Endothelial cell of umbilical vein (primary cell): ENCODE measurements around the gene LRSAM1. TPM values are rescaled to one million over a fixed set of nuclear protein-coding genes. Genes with fewer than 3 reads are reported as not detected.

ENCODE experiments used
- BruUV-seq: library from RNA; stranded (reverse); fragments of 400-500 nt; replicated peaks from 2 replicates; lab custom pipeline; 2021; lab: Mats Ljungman, UMichigan
- CTCF ChIA-PET: fragments of 300-600, 350-600 bp; sonication (Branson Sonifier 250); formaldehyde crosslinking; loops from one replicate; lab custom pipeline; 2021; ENCODE audit warnings: antibody characterized with exemption, inconsistent platforms; lab: Charles Lee
- POLR2A ChIA-PET: fragments of 300-600, 350-600 bp; sonication (Branson Sonifier 250); formaldehyde crosslinking; loops from one replicate; lab custom pipeline; 2021; ENCODE audit warnings: antibody characterized with exemption, inconsistent platforms; lab: Charles Lee
- DNase-seq: peaks from one replicate; pipeline ENCODE4 v3.0.0-alpha.2; 2011; ENCODE audit warnings: low read depth, low spot score
- FAIRE-seq: peaks from 2 replicates; lab custom pipeline; 2011; peaks lifted over from hg19 to GRCh38; lab: Jason Lieb, UNC
- H2AFZ ChIP-seq: 2 replicates; pipeline ENCODE4 v1.6.0; 2012; ENCODE audit warnings: low read depth, low read length, control low read depth, inconsistent platforms
- H3K27ac ChIP-seq: 2 replicates; pipeline ENCODE4 v1.5.1; 2011; ENCODE audit warnings: low read depth, mild to moderate bottlenecking, control low read depth, low read length, moderate library complexity; ENCODE audit not compliant: insufficient read depth
- H3K27me3 ChIP-seq, 2 experiments: 2 replicates each; pipeline versions ENCODE4 v1.6.0 to v1.6.1; 2011; ENCODE audit warnings: low read length in 2 of 2, mixed read lengths in 1 of 2; ENCODE audit not compliant: control insufficient read depth in 2 of 2, insufficient read depth in 2 of 2
- H3K36me3 ChIP-seq, 2 experiments: 2 replicates in 1 of 2; 3 replicates in 1 of 2; pipeline ENCODE4 v1.5.1; 2011; ENCODE audit warnings: low read length in 2 of 2, mild to moderate bottlenecking in 1 of 2, moderate library complexity in 1 of 2; ENCODE audit not compliant: control insufficient read depth in 2 of 2, insufficient read depth in 2 of 2; ENCODE audit errors: extremely low read depth in 1 of 2
- H3K4me1 ChIP-seq: 3 replicates; pipeline ENCODE4 v1.5.1; 2011; ENCODE audit warnings: mild to moderate bottlenecking, low read length; ENCODE audit not compliant: control insufficient read depth, insufficient read depth; ENCODE audit errors: extremely low read depth
- H3K4me2 ChIP-seq: 2 replicates; pipeline ENCODE4 v1.6.1; 2011; ENCODE audit warnings: low read length, control low read depth, mixed read lengths; ENCODE audit not compliant: insufficient read depth
- H3K4me3 ChIP-seq, 3 experiments: fragments of 200-600 bp in 1 of 3; sonication (generic), shearing (Covaris generic) in 1 of 3; replicated peaks in 1 of 3; 2 replicates each; pipeline ENCODE4 v1.5.1; 2011 to 2016; ENCODE audit warnings: control low read depth in 3 of 3, low read length in 3 of 3, mild to moderate bottlenecking in 2 of 3, inconsistent platforms in 1 of 3, low read depth in 1 of 3, moderate library complexity in 1 of 3; ENCODE audit not compliant: insufficient read depth in 1 of 3
- H3K79me2 ChIP-seq: 2 replicates; pipeline ENCODE4 v1.6.0; 2012; ENCODE audit warnings: low read length, inconsistent platforms; ENCODE audit not compliant: control insufficient read depth, insufficient read depth
- H3K9ac ChIP-seq: replicated peaks from 2 replicates; pipeline ENCODE3; 2011; ENCODE audit warnings: low read length, control low read depth; ENCODE audit not compliant: insufficient read depth; ENCODE audit errors: extremely low read depth
- H3K9me1 ChIP-seq: replicated peaks from 3 replicates; pipeline ENCODE4 v1.6.0; 2011; ENCODE audit warnings: mild to moderate bottlenecking, low read length; ENCODE audit not compliant: control insufficient read depth, insufficient read depth; ENCODE audit errors: extremely low read depth
- H3K9me3 ChIP-seq: replicated peaks from 2 replicates; pipeline ENCODE4 v1.5.1; 2012; ENCODE audit warnings: low read length, inconsistent platforms; ENCODE audit not compliant: control insufficient read depth, insufficient read depth
- H4K20me1 ChIP-seq: replicated peaks from 2 replicates; pipeline ENCODE3; 2011; ENCODE audit warnings: mild to moderate bottlenecking, low read length; ENCODE audit not compliant: control insufficient read depth, insufficient read depth; ENCODE audit errors: extremely low read depth
- CTCF ChIP-seq, 2 donors: IDR thresholded peaks; 1 replicate in 1 of 2; 2 replicates in 1 of 2; pipeline ENCODE4 v1.5.1; 2011; ENCODE audit warnings: low read length in 2 of 2, mild to moderate bottlenecking in 2 of 2, moderate library complexity in 2 of 2, control low read depth in 1 of 2, inconsistent platforms in 1 of 2, low read depth in 1 of 2; ENCODE audit not compliant: insufficient read depth in 1 of 2; ENCODE audit errors: extremely low read depth in 1 of 2
- EZH2 ChIP-seq: IDR thresholded peaks from 2 replicates; pipeline ENCODE4 v1.6.1; 2012; ENCODE audit warnings: borderline replicate concordance, low read depth, mild to moderate bottlenecking, moderate library complexity, low read length, inconsistent platforms; ENCODE audit not compliant: severe bottlenecking
- FOS ChIP-seq: IDR thresholded peaks from 2 replicates; pipeline ENCODE4 v1.6.1; 2011; ENCODE audit warnings: mild to moderate bottlenecking, low read length, moderate library complexity, borderline replicate concordance; ENCODE audit not compliant: insufficient read depth
- GATA2 ChIP-seq: IDR thresholded peaks from 2 replicates; pipeline ENCODE4 v1.7.0; 2011; ENCODE audit warnings: low read depth, mild to moderate bottlenecking, moderate library complexity, mixed read lengths, low read length; ENCODE audit not compliant: insufficient read length, insufficient read depth
- JUN ChIP-seq: IDR thresholded peaks from 2 replicates; pipeline ENCODE4 v1.6.1; 2011; ENCODE audit warnings: borderline replicate concordance, low read depth; ENCODE audit not compliant: insufficient read length, insufficient read depth
- MAX ChIP-seq: IDR thresholded peaks from 2 replicates; pipeline ENCODE4 v1.6.1; 2011; ENCODE audit not compliant: insufficient read depth, insufficient read length
- POLR2A ChIP-seq: IDR thresholded peaks from 2 replicates; pipeline ENCODE4 v1.6.1; 2012; ENCODE audit warnings: low read depth, mild to moderate bottlenecking, control low read depth, low read length
- dilution Hi-C: fragments of 300-500 bp; cut with MboI; formaldehyde crosslinking; loops from one replicate; pipeline ENCODE4 v1.15.0; 2019; ENCODE audit warnings: low sequenced_read_pairs; ENCODE audit not compliant: extremely low pct_ligation_motif_present
- intact Hi-C: fragments of 100-400 bp; cut with micrococcal nuclease; formaldehyde crosslinking; loops from one replicate; pipeline ENCODE4 v1.10.0; 2022
- polyA plus RNA-seq, 4 experiments: library from polyadenylated mRNA; depleted of rRNA in 3 of 4; stranded (reverse) in 3 of 4; unstranded in 1 of 4; fragments of >200 nt; gene quantifications; 2 replicates each; pipeline versions ENCODE4 v1.2.1 to v1.2.3, GENCODE V29; 2011 to 2012; ENCODE audit warnings: missing spikeins in 1 of 4
- total RNA-seq: library from RNA; stranded (reverse); gene quantifications from 2 replicates; pipeline ENCODE4 v1.2.3, GENCODE V29; 2021

LRSAM1 gene
- total and polyA plus RNA-seq, 2 donors (not counting 3 experiments of a cell fraction or from before 2014, with no cell fraction given): 10.8 to 18.9 TPM

GRCh38 chr9:127523312-127523851, 72.1 kb downstream of the LRSAM1 start:
- H4K20me1 ChIP-seq: no peaks in the 10 kb centered on the region
- no peak overlapping the region for H3K4me3 ChIP-seq
- peaks cover 33% of the 10 kb centered on the region for H3K79me2 ChIP-seq
- no peaks in the 10 kb centered on the region for H3K9me1 ChIP-seq
- dilution Hi-C loops: no loop called here
- DNase-seq (no peak), FAIRE-seq (peak; percentile 72)
- BruUV-seq: no TSS peak
- CTCF ChIA-PET: interaction anchor here (0.5 to 1.9 kb wide), 5 partner anchors 9 to 62 kb away, joined by 3 to 6 read pairs (median 3); no protein-coding TSS in a partner anchor
- TF ChIP-seq POLR2A (no peak), JUN (no peak), CTCF (IDR thresholded peaks at IDR 0.05; ENCODE audit: extremely low read depth in 1 of 2, insufficient read depth in 1 of 2, low read depth in 1 of 2, low read length in 2 of 2) (peak; percentile 41 to 57), GATA2 (no peak), FOS (no peak), MAX (no peak), EZH2 (no peak)
- intact Hi-C loops: loop anchor here (10.0 kb wide), 1 partner anchor 391 kb away; the partner anchor contains the start of gene ST6GALNAC4
- peaks cover 50% of the 10 kb centered on the region for H3K4me1 ChIP-seq
- no peak overlapping the region for H2AFZ ChIP-seq
- no peaks in the 10 kb centered on the region for H3K27me3 ChIP-seq
- no peaks in the 10 kb centered on the region for H3K9me3 ChIP-seq
- H3K4me2 ChIP-seq: no peak overlapping the region
- no peak overlapping the region for H3K9ac ChIP-seq
- POLR2A ChIA-PET: no interaction called here
- peaks cover 18 to 23% of the 10 kb centered on the region in 2 experiments for H3K36me3 ChIP-seq
- no peak overlapping the region for H3K27ac ChIP-seq
